CD4-positive, alpha-beta T cell (primary cell): ENCODE results near the gene PDE4B. TPM values are rescaled to one million over a fixed set of nuclear protein-coding genes. Genes with fewer than 3 reads are reported as not detected.

ENCODE experiments used
- ATAC-seq: fragments of 200-7000 bp; cut with Tn5 transposase; one replicate; pipeline ENCODE4 v1.10.0; 2022; ENCODE audit warnings: mild to moderate bottlenecking; ENCODE audit not compliant: poor library complexity
- CTCF ChIA-PET: fragments of 350-600 bp; sonication (Branson Sonifier 250); formaldehyde crosslinking; loops from one replicate; lab custom pipeline; 2021; ENCODE audit warnings: antibody characterized with exemption, inconsistent platforms; lab: Charles Lee
- POLR2A ChIA-PET: fragments of 350-600 bp; sonication (Branson Sonifier 250); formaldehyde crosslinking; loops from one replicate; lab custom pipeline; 2021; ENCODE audit warnings: antibody characterized with exemption, inconsistent platforms; lab: Charles Lee
- DNase-seq, 14 experiments: peaks; one replicate each; pipeline ENCODE4 v3.0.0-alpha.2; 2013 to 2020; ENCODE audit warnings: mixed read lengths in 2 of 14
- H3K27ac ChIP-seq, 2 donors: one replicate each; pipeline versions ENCODE4 v1.5.1 to v1.7.0; 2013; ENCODE audit warnings: low read length in 2 of 2, low read depth in 1 of 2, mild to moderate bottlenecking in 1 of 2
- H3K27me3 ChIP-seq, 2 experiments: 1 replicate in 1 of 2; 2 replicates in 1 of 2; pipeline versions ENCODE4 v1.6.1 to v1.7.0; 2013; ENCODE audit warnings: low read length in 2 of 2, control low read depth in 1 of 2, mild to moderate bottlenecking in 1 of 2, moderate library complexity in 1 of 2; ENCODE audit not compliant: insufficient read depth in 2 of 2, control insufficient read depth in 1 of 2
- H3K36me3 ChIP-seq: one replicate; pipeline ENCODE4 v1.6.1; 2013; ENCODE audit warnings: low read length, control low read depth; ENCODE audit not compliant: insufficient read depth
- H3K4me1 ChIP-seq: one replicate; pipeline ENCODE4 v1.6.1; 2013; ENCODE audit warnings: low read length, control low read depth; ENCODE audit not compliant: insufficient read depth
- H3K4me3 ChIP-seq: one replicate; pipeline ENCODE4 v1.5.1; 2013; ENCODE audit warnings: mild to moderate bottlenecking, low read length, moderate library complexity
- H3K9me3 ChIP-seq, 2 experiments: 1 replicate in 1 of 2; 2 replicates in 1 of 2; pipeline versions ENCODE4 v1.6.1 to v1.7.0; 2013; ENCODE audit warnings: low read length in 2 of 2, mild to moderate bottlenecking in 2 of 2, control low read depth in 1 of 2, moderate library complexity in 1 of 2; ENCODE audit not compliant: control insufficient read depth in 1 of 2, insufficient read depth in 1 of 2
- H3K27ac Mint-ChIP-seq: one replicate; pipeline ENCODE4 v1.8.0; 2020; ENCODE audit warnings: mixed read lengths
- H3K27me3 Mint-ChIP-seq: one replicate; pipeline ENCODE4 v1.8.0; 2021; ENCODE audit warnings: mixed read lengths
- H3K36me3 Mint-ChIP-seq: one replicate; pipeline ENCODE4 v1.8.0; 2021; ENCODE audit warnings: low read depth, mixed read lengths
- H3K4me1 Mint-ChIP-seq: one replicate; pipeline ENCODE4 v1.8.0; 2021; ENCODE audit warnings: low read depth, mixed read lengths
- H3K4me3 Mint-ChIP-seq: one replicate; pipeline ENCODE4 v1.8.0; 2020; ENCODE audit warnings: mild to moderate bottlenecking, mixed read lengths
- H3K9me3 Mint-ChIP-seq: one replicate; pipeline ENCODE4 v1.8.0; 2020; ENCODE audit warnings: mixed read lengths
- CTCF ChIP-seq: fragments of 200-600 bp; IDR thresholded peaks from one replicate; pipeline ENCODE4 v1.8.0; 2022; ENCODE audit warnings: antibody characterized with exemption, mild to moderate bottlenecking
- intact Hi-C, 2 experiments: fragments of 100-400 bp; cut with DNase I in 1 of 2; cut with micrococcal nuclease in 1 of 2; formaldehyde crosslinking; loops; one replicate each; pipeline versions ENCODE4 v1.15.1 to v1.9.0; 2023 to 2025; cut with DNase I, micrococcal nuclease
- total RNA-seq, 174 experiments: library from RNA in 2 of 174; stranded (reverse) in 2 of 174; gene quantifications; one replicate each; pipeline ENCODE4 v1.2.3 and lab custom pipeline; 2021 to 2026

The PDE4B gene
- total RNA-seq, 2 experiments from 2014 or later: 155 to 159 TPM

- ChIA-PET CTCF (interaction anchor here (1.6 kb wide), 1 partner anchor 22 kb away, joined by 3 read pairs; no protein-coding TSS in a partner anchor), POLR2A (interaction anchor here (1.1 kb wide), 1 partner anchor 35 kb away, joined by 3 read pairs; no protein-coding TSS in a partner anchor)
- H3K9me3 ChIP-seq: no peaks in the 10 kb centered on the region
- no peaks in the 10 kb centered on the region for H3K9me3 Mint-ChIP-seq
- no peaks in the 10 kb centered on the region for H3K27me3 Mint-ChIP-seq
- no peak for DNase-seq
- intact Hi-C loops: no loop called here
- no peak for ATAC-seq
- no peak overlapping the region for H3K27ac Mint-ChIP-seq
- no peaks in the 10 kb centered on the region for H3K36me3 ChIP-seq
- H3K36me3 Mint-ChIP-seq: no peaks in the 10 kb centered on the region
- H3K4me1 Mint-ChIP-seq: peaks cover 24% of the 10 kb centered on the region
- no peak overlapping the region for H3K27ac ChIP-seq
- peaks cover 19% of the 10 kb centered on the region for H3K4me1 ChIP-seq
- H3K4me3 Mint-ChIP-seq: no peak overlapping the region
- H3K27me3 ChIP-seq: no peaks in the 10 kb centered on the region
- TF ChIP-seq CTCF: no peak
- no peak overlapping the region for H3K4me3 ChIP-seq
Measured at GRCh38 chr1:66296951-66297350, 504.3 kb downstream of the PDE4B start.

GRCh38 chr1:66298464-66298863, 505.8 kb downstream of the PDE4B start:
- H3K27me3 ChIP-seq: no peaks in the 10 kb centered on the region
- Mint-ChIP-seq H3K27ac (no peak overlapping the region), H3K4me1 (peaks cover 37% of the 10 kb centered on the region), H3K27me3 (no peaks in the 10 kb centered on the region), H3K36me3 (no peaks in the 10 kb centered on the region), H3K4me3 (no peak overlapping the region), H3K9me3 (no peaks in the 10 kb centered on the region)
- ChIA-PET POLR2A (interaction anchor here (0.9 to 1.4 kb wide), 3 partner anchors 13 to 34 kb away, joined by 3 to 5 read pairs (median 4); no protein-coding TSS in a partner anchor), CTCF (interaction anchor here (1.1 to 1.7 kb wide), 4 partner anchors 16 to 148 kb away, joined by 3 to 6 read pairs (median 6); no protein-coding TSS in a partner anchor)
- H3K27ac ChIP-seq: no peak overlapping the region
- no peak for TF ChIP-seq CTCF
- no peak for ATAC-seq
- no peaks in the 10 kb centered on the region for H3K9me3 ChIP-seq
- H3K4me1 ChIP-seq: peaks cover 31% of the 10 kb centered on the region
- no peak for DNase-seq
- intact Hi-C loops: no loop called here
- H3K36me3 ChIP-seq: no peaks in the 10 kb centered on the region
- no peak overlapping the region for H3K4me3 ChIP-seq

GRCh38 chr1:66300280-66300971, 507.7 kb downstream of the PDE4B start:
- Histone ChIP-seq H3K27me3 (no peaks in the 10 kb centered on the region), H3K9me3 (no peaks in the 10 kb centered on the region), H3K4me1 (peaks cover 31% of the 10 kb centered on the region), H3K27ac (peak overlapping the region; percentile 33 to 61), H3K36me3 (no peaks in the 10 kb centered on the region), H3K4me3 (peak overlapping the region; percentile 29)
- H3K4me3 Mint-ChIP-seq: peak overlapping the region; percentile 68
- ChIA-PET POLR2A (interaction anchor here (1.0 to 4.3 kb wide), 10 partner anchors 8 to 880 kb away, joined by 3 to 25 read pairs (median 6); partner anchors contain the start of genes LEPR and LEPROT), CTCF (interaction anchor here (0.9 to 4.0 kb wide), 4 partner anchors 18 to 146 kb away, joined by 3 to 20 read pairs (median 10); no protein-coding TSS in a partner anchor)
- ATAC-seq: no peak
- peak overlapping the region; percentile 84 for H3K27ac Mint-ChIP-seq
- H3K9me3 Mint-ChIP-seq: no peaks in the 10 kb centered on the region
- no peak for TF ChIP-seq CTCF
- H3K36me3 Mint-ChIP-seq: no peaks in the 10 kb centered on the region
- intact Hi-C loops: no loop called here
- peaks cover 40% of the 10 kb centered on the region for H3K4me1 Mint-ChIP-seq
- DNase-seq: no peak
- no peaks in the 10 kb centered on the region for H3K27me3 Mint-ChIP-seq
